ENCODE data around the gene RYR2. TPM values are rescaled to one million over a fixed set of nuclear protein-coding genes. Genes with fewer than 3 reads are reported as not detected.

The RYR2 gene
- total and polyA plus RNA-seq, 8 donors: 1.6 to 6.9 (median 4.4) TPM

DNA sequence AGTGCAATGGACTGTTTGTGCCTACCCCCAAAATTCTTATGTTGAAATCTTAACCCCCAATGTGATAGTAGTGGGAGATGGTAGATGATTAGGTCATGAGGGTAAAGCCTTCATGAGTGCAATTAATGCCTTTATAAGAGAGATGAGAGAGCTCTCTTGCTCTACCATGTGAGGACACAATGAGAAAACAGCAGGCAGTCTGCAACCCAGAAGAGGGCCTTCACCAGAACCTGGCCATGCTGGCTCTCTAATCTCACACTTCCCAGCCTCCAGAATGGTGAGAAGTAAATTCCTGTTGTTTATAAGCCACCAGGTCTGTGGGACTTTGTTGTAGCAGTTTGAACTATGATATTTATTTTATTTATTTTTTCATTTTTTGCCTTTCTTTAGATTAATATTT lies 21.0 kb downstream of the RYR2 start:
- DNase-seq (no peak), FAIRE-seq (no peak), ATAC-seq (no peak)
- Histone ChIP-seq H3K27me3 (no peaks in the 10 kb centered on the region), H3K27ac (no peak overlapping the region), H3K4me1 (no peaks in the 10 kb centered on the region), H3K4me3 (no peak overlapping the region), H3K9me3 (no peaks in the 10 kb centered on the region), H3K36me3 (no peaks in the 10 kb centered on the region)
- intact Hi-C loops (cut with DNase I): no loop called here
- TF ChIP-seq, protein P1, sequence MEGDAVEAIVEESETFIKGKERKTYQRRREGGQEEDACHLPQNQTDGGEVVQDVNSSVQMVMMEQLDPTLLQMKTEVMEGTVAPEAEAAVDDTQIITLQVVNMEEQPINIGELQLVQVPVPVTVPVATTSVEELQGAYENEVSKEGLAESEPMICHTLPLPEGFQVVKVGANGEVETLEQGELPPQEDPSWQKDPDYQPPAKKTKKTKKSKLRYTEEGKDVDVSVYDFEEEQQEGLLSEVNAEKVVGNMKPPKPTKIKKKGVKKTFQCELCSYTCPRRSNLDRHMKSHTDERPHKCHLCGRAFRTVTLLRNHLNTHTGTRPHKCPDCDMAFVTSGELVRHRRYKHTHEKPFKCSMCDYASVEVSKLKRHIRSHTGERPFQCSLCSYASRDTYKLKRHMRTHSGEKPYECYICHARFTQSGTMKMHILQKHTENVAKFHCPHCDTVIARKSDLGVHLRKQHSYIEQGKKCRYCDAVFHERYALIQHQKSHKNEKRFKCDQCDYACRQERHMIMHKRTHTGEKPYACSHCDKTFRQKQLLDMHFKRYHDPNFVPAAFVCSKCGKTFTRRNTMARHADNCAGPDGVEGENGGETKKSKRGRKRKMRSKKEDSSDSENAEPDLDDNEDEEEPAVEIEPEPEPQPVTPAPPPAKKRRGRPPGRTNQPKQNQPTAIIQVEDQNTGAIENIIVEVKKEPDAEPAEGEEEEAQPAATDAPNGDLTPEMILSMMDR (IDR thresholded peaks at IDR 0.05): no peak

DNA sequence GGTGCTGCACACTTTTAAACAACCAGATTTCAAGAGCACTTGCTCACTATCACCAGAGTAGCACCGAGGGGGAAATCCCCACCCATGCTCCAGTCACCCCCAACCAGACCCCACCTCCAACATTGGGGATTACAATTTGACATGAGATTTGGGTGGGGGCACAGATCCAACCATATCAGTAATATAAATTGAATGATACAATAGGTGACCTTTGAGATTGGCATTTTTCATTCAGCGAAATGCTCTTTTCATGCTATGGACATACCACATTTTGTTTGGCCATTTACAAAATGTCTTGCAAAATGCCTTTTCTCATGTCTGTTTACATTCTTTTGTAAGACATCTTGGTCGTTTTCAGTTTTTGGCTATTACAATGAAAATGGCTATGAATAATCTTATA lies 23.9 kb downstream of the RYR2 start:
- no peak overlapping the region for H3K27ac ChIP-seq
- TF ChIP-seq, protein P1 (IDR thresholded peaks at IDR 0.05): no peak
- H3K36me3 ChIP-seq: no peaks in the 10 kb centered on the region
- intact Hi-C loops (cut with DNase I): no loop called here
- H3K27me3 ChIP-seq: no peaks in the 10 kb centered on the region
- ATAC-seq: no peak
- 69 to 76% methylated on average over 3 of the region's 3 CpGs for WGBS, 2 donors
- no peak for FAIRE-seq
- no peak overlapping the region for H3K4me3 ChIP-seq
- no peaks in the 10 kb centered on the region for H3K9me3 ChIP-seq
- DNase-seq: no peak
- no peaks in the 10 kb centered on the region for H3K4me1 ChIP-seq

DNA sequence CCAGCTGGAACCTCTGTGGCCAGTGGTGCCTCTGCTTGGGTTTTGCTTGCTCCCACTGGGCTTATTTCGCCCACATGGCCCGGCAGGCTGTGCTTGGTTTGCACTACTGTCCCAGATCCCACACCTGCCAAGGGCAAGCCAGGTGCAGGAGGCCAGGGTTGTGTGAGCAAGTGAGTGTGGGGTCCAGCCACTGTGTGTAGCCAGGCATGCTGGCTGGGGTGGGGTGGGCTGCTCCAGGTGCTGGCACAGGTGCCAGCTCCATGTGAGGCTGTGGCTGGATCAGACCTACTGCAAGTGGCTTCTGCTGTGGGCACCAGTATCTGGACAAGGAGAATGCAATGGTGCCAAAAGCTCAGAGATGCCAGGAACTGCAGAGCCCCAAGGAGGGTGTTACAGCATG lies 28.5 kb downstream of the RYR2 start:
- no peak for FAIRE-seq
- no peak for DNase-seq
- TF ChIP-seq, protein P1 (IDR thresholded peaks at IDR 0.05): no peak
- no peak for ATAC-seq
- H3K27me3 ChIP-seq: no peaks in the 10 kb centered on the region
- WGBS, 2 donors: 85 to 89% methylated on average over 2 of the region's 2 CpGs
- intact Hi-C loops (cut with DNase I): no loop called here
- no peak overlapping the region for H3K27ac ChIP-seq
- no peak overlapping the region for H3K4me3 ChIP-seq
- no peaks in the 10 kb centered on the region for H3K9me3 ChIP-seq
- no peaks in the 10 kb centered on the region for H3K36me3 ChIP-seq
- no peaks in the 10 kb centered on the region for H3K4me1 ChIP-seq

DNA sequence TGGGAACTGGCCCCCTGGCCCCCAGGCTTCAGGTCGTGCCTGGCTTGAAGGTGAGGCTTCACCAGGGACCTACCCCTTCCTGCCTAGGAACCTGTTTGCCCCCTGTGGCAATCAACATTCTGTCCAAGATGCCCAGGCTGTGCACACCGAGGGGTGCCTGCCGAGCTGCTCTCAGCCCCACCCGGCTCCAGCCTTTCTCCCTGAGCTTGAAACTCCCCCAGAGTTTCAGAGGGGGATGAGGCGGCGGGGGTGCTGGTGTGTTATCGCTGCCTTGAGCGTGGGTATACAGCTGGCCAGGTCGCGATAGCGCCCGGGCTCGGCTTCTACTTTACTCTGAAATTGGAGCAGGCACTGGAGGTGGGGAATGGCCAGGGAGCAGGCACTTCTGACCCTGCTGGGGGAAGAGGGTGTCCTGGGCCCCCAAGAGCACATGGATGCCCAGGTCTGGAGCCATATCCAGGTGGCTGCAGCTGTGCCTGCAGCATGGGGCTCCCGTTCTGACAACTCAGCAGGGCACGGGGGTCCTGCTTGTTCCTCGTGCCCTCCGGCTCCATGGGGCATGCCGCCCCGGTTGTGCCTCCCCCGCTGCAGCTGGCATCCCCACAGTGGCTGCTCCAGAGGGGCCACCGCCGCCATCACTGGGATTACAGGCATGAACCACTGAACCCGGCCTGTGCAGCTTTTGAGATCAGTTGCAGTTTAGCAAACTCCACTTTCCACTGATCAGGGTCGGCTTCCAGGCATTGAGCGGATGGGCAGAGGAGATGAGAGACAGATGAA lies 29.8 kb downstream of the RYR2 start:
- peak in 1 of 6 donors; percentile 60 for DNase-seq

More for the DNA sequence above, 29.8 kb downstream of the RYR2 start:
- H3K4me1 ChIP-seq: no peaks in the 10 kb centered on the region
- no peaks in the 10 kb centered on the region for H3K27me3 ChIP-seq
- no peaks in the 10 kb centered on the region for H3K36me3 ChIP-seq
- WGBS, 2 donors: 79 to 85% methylated on average over 25 of the region's 25 CpGs
- H3K4me3 ChIP-seq: no peak overlapping the region
- ATAC-seq (no peak), FAIRE-seq (no peak)
- TF ChIP-seq, protein P1 (IDR thresholded peaks at IDR 0.05): no peak
- no peaks in the 10 kb centered on the region for H3K9me3 ChIP-seq
- H3K27ac ChIP-seq: no peak overlapping the region
- intact Hi-C loops (cut with DNase I): no loop called here

All from pancreas (tissue), 10 donors.